Panc1 (cell line): Measurements from ENCODE around the gene FGF5. TPM values are rescaled to one million over a fixed set of nuclear protein-coding genes. Genes with fewer than 3 reads are reported as not detected.

ENCODE experiments used
- ATAC-seq: fragments of 200-7000 bp; cut with Tn5 transposase; 2 replicates; pipeline ENCODE4 v1.9.1; 2020; ENCODE audit warnings: mild to moderate bottlenecking, moderate library complexity
- BruUV-seq: library from RNA; stranded (reverse); fragments of 400-500 nt; replicated peaks from 2 replicates; lab custom pipeline; 2021; lab: Mats Ljungman, UMichigan
- CTCF ChIA-PET: fragments of 300-600 bp; sonication (Branson Sonifier 250); formaldehyde crosslinking; loops from one replicate; lab custom pipeline; 2022; ENCODE audit warnings: antibody characterized with exemption; lab: Charles Lee
- POLR2A ChIA-PET: fragments of 300-600 bp; sonication (Branson Sonifier 250); formaldehyde crosslinking; loops from one replicate; lab custom pipeline; 2022; ENCODE audit warnings: antibody characterized with exemption; lab: Charles Lee
- DNase-seq: peaks from one replicate; pipeline ENCODE4 v3.0.0-alpha.2; 2010; ENCODE audit warnings: low read depth, low spot score
- H3K27ac ChIP-seq: 2 replicates; pipeline ENCODE4 v1.5.1; 2011; ENCODE audit warnings: mild to moderate bottlenecking, low read length, inconsistent platforms
- H3K27me3 ChIP-seq: fragments of 200-500 bp; sonication (Bioruptor generic); 2 replicates; pipeline ENCODE4 v1.6.0; 2014; ENCODE audit warnings: low read length, inconsistent platforms; ENCODE audit not compliant: control insufficient read depth, insufficient read depth
- H3K36me3 ChIP-seq: fragments of 200-500 bp; sonication (Bioruptor generic); 2 replicates; pipeline ENCODE4 v1.5.1; 2014; ENCODE audit warnings: inconsistent platforms, mild to moderate bottlenecking, low read length, moderate library complexity; ENCODE audit not compliant: control insufficient read depth, insufficient read depth
- H3K4me1 ChIP-seq: 2 replicates; pipeline ENCODE4 v1.5.1; 2011; ENCODE audit warnings: inconsistent platforms, mild to moderate bottlenecking, low read length, moderate library complexity; ENCODE audit not compliant: control insufficient read depth, insufficient read depth
- H3K4me3 ChIP-seq, 2 experiments: 2 replicates each; pipeline ENCODE4 v1.5.1; 2011 to 2012; ENCODE audit warnings: low read depth in 2 of 2, low read length in 2 of 2, mild to moderate bottlenecking in 2 of 2, inconsistent platforms in 1 of 2, moderate library complexity in 1 of 2
- H3K9me3 ChIP-seq: fragments of 200-500 bp; sonication (Bioruptor generic); 2 replicates; pipeline ENCODE4 v1.5.1; 2014; ENCODE audit warnings: low read depth, mild to moderate bottlenecking, inconsistent platforms, low read length, moderate library complexity; ENCODE audit not compliant: control insufficient read depth, insufficient read depth
- POLR2AphosphoS5 ChIP-seq: IDR thresholded peaks from 2 replicates; pipeline ENCODE4 v1.6.1; 2012; ENCODE audit warnings: mild to moderate bottlenecking, low read depth, low read length, moderate library complexity
- REST ChIP-seq, 2 experiments: IDR thresholded peaks; 2 replicates each; pipeline ENCODE4 v1.6.1; 2011 to 2012; ENCODE audit warnings: low read depth in 2 of 2, control low read depth in 1 of 2, low read length in 1 of 2, mild to moderate bottlenecking in 1 of 2, moderate library complexity in 1 of 2; ENCODE audit not compliant: insufficient read depth in 1 of 2
- SIN3A ChIP-seq: IDR thresholded peaks from 2 replicates; pipeline ENCODE4 v1.6.1; 2012; ENCODE audit warnings: low read depth, mild to moderate bottlenecking, low read length, moderate library complexity, borderline replicate concordance; ENCODE audit not compliant: insufficient read depth
- TCF7L2 ChIP-seq: IDR thresholded peaks from 2 replicates; pipeline ENCODE4 v1.6.1; 2011; ENCODE audit warnings: mild to moderate bottlenecking, low read depth, low read length, inconsistent platforms
- in situ Hi-C: cut with HindIII; loops from 2 replicates; pipeline ENCODE4 v1.10.0; 2016; ENCODE audit warnings: low sequenced_read_pairs, low pct_unique_long_range_greater_than_20kb
- intact Hi-C: fragments of 100-400 bp; cut with micrococcal nuclease; formaldehyde crosslinking; loops from one replicate; pipeline ENCODE4 v1.10.0; 2022; ENCODE audit not compliant: unreplicated experiment
- total RNA-seq: library from RNA; stranded (reverse); gene quantifications from one replicate; pipeline ENCODE4 v1.2.1, GENCODE V29; 2021; ENCODE audit not compliant: unreplicated experiment
- TF ChIP-seq, protein P1 (sequence below): fragments of 450-650 bp; IDR thresholded peaks from 2 replicates; pipeline ENCODE4 v1.5.1; 2017; ENCODE audit warnings: mild to moderate bottlenecking

Gene FGF5
- total RNA-seq, 1 experiment from 2014 or later: 1.3 TPM

DNA sequence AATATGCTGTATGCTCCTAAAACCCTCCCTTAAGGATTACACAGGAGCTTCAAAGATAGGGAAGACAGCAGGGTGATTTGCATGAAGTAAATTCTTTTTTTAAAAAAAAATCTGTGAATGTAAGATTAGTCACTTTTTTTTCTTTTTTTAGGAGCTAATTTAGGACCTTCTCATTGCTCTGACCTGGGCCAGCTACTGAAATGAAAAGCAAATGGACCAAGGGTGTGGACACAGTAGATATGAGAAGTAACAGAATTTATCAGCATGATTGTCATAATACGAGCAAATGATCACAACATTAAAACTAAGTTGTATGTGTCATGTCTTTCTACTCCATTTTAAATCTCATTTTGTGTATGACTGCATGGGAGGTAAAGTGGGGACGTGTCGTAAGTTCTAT lies 6.6 kb upstream of the FGF5 start:
- CTCF ChIA-PET: no interaction called here
- peaks cover 2% of the 10 kb centered on the region for H3K27me3 ChIP-seq
- no peaks in the 10 kb centered on the region for H3K9me3 ChIP-seq
- intact Hi-C loops: no loop called here
- DNase-seq: no peak
- H3K4me1 ChIP-seq: no peaks in the 10 kb centered on the region
- no peak for ATAC-seq
- no peak overlapping the region for H3K4me3 ChIP-seq
- in situ Hi-C loops: no loop called here
- no peaks in the 10 kb centered on the region for H3K36me3 ChIP-seq
- POLR2A ChIA-PET: interaction anchor here (0.6 kb wide), 1 partner anchor 194 kb away, joined by 3 read pairs; no protein-coding TSS in a partner anchor
- no TSS peak for BruUV-seq
- TF ChIP-seq TCF7L2 (no peak), REST (IDR thresholded peaks at IDR 0.05; ENCODE audit: insufficient read depth in 1 of 2, low read depth in 2 of 2, low read length in 1 of 2) (no peak), POLR2AphosphoS5 (no peak), SIN3A (no peak)
- TF ChIP-seq, protein P1, sequence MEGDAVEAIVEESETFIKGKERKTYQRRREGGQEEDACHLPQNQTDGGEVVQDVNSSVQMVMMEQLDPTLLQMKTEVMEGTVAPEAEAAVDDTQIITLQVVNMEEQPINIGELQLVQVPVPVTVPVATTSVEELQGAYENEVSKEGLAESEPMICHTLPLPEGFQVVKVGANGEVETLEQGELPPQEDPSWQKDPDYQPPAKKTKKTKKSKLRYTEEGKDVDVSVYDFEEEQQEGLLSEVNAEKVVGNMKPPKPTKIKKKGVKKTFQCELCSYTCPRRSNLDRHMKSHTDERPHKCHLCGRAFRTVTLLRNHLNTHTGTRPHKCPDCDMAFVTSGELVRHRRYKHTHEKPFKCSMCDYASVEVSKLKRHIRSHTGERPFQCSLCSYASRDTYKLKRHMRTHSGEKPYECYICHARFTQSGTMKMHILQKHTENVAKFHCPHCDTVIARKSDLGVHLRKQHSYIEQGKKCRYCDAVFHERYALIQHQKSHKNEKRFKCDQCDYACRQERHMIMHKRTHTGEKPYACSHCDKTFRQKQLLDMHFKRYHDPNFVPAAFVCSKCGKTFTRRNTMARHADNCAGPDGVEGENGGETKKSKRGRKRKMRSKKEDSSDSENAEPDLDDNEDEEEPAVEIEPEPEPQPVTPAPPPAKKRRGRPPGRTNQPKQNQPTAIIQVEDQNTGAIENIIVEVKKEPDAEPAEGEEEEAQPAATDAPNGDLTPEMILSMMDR: no peak
- no peak overlapping the region for H3K27ac ChIP-seq

GRCh38 chr4:80261989-80262600 lies 4.4 kb upstream of the FGF5 start:
- TF ChIP-seq TCF7L2 (no peak), REST (IDR thresholded peaks at IDR 0.05; ENCODE audit: insufficient read depth in 1 of 2, low read depth in 2 of 2, low read length in 1 of 2) (no peak), POLR2AphosphoS5 (no peak), SIN3A (no peak)
- TF ChIP-seq, protein P1: no peak
- BruUV-seq: no TSS peak
- POLR2A ChIA-PET: no interaction called here
- intact Hi-C loops: no loop called here
- DNase-seq (no peak), ATAC-seq (no peak)
- H3K27ac ChIP-seq: no peak overlapping the region
- CTCF ChIA-PET: no interaction called here
- H3K4me3 ChIP-seq: no peak overlapping the region
- peaks cover 9% of the 10 kb centered on the region for H3K27me3 ChIP-seq
- in situ Hi-C loops: no loop called here
- H3K36me3 ChIP-seq: no peaks in the 10 kb centered on the region
- no peaks in the 10 kb centered on the region for H3K9me3 ChIP-seq
- no peaks in the 10 kb centered on the region for H3K4me1 ChIP-seq
